GM23248 (cell line): ENCODE results near the gene P2RX7.

ENCODE experiments used
- EZH2 ChIP-seq: fragments of 200-600 bp; sonication (generic); IDR thresholded peaks from 2 replicates; pipeline ENCODE4 v1.6.1; 2018; ENCODE audit warnings: antibody characterized with exemption, mild to moderate bottlenecking; ENCODE audit not compliant: insufficient read depth, poor library complexity, severe bottlenecking
- EZH2phosphoT487 ChIP-seq: fragments of 200-600 bp; sonication (generic); IDR thresholded peaks from 2 replicates; pipeline ENCODE4 v1.6.1; 2018; ENCODE audit warnings: antibody characterized with exemption, moderate library complexity, mild to moderate bottlenecking, low read depth; ENCODE audit not compliant: insufficient read depth

DNA sequence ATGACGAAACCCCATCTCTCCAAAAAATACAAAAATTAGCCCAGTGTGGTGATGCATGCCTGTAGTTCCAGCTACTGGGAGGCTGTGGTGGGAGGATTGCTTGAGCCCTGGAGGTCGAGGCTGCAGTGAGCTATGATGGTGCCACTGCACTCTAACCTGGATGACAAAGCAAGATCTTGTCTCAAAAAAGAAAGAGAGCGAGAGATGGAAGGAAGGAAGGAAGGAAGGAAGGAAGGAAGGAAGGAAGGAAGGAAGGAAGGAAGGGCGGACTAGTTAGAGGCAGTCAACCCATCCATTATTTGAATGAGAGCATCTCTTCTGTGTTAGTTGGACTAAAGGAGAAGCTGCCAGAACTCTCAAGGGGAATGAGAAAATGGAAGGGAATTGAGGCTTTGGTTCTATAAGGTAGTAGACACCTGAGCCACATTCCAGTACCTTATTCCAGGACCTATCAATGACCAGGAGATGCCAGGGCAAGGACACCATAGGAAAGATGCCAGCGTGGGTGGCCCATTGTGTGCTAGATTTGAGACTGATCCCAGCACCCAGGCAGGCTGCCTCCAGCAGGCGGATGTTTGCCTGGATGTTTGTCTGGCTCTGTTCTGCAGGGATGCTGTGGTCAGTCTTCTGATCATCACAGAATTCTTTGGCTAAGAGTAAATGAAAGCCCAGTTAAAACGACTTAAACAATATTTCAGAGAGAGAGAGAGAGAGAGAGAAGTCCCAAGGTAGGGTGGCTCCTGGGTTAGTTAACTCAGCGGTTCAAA is 11.5 kb upstream of the P2RX7 start:
- TF ChIP-seq EZH2, result no peak
- no peak for TF ChIP-seq EZH2phosphoT487
